Gastroesophageal sphincter (tissue), 4 donors: ENCODE data around the gene RAD51D. TPM values are rescaled to one million over a fixed set of nuclear protein-coding genes. Genes with fewer than 3 reads are reported as not detected.

Experiments
- ATAC-seq: fragments of 150-250 bp; one replicate; pipeline ENCODE4 v1.9.1; 2016; ENCODE audit warnings: mild to moderate bottlenecking, moderate library complexity
- H3K27ac ChIP-seq, 4 donors: fragments of 200-600 bp; sonication (generic) in 3 of 4; 1 replicate in 3 of 4; 2 replicates in 1 of 4; pipeline ENCODE4 v1.5.1; 2016 to 2019
- H3K27me3 ChIP-seq: fragments of 200-600 bp; sonication (generic); one replicate; pipeline ENCODE4 v1.5.1; 2019
- H3K36me3 ChIP-seq, 2 donors: fragments of 200-600 bp; sonication (generic); one replicate each; pipeline ENCODE4 v1.5.1; 2019; ENCODE audit warnings: control low read depth in 1 of 2
- H3K4me1 ChIP-seq, 3 donors: fragments of 200-600 bp; sonication (generic); 1 replicate in 2 of 3; 2 replicates in 1 of 3; pipeline ENCODE4 v1.5.1; 2016 to 2019; ENCODE audit warnings: control low read depth in 2 of 3
- H3K4me3 ChIP-seq, 2 donors: fragments of 200-600 bp; sonication (generic); one replicate each; pipeline ENCODE4 v1.5.1; 2019; ENCODE audit warnings: mild to moderate bottlenecking in 1 of 2, moderate library complexity in 1 of 2
- H3K9me3 ChIP-seq, 3 donors: fragments of 200-600 bp; sonication (generic); one replicate each; pipeline ENCODE4 v1.5.1; 2017 to 2019; ENCODE audit warnings: control low read depth in 2 of 3
- EP300 ChIP-seq: sonication (generic); formaldehyde crosslinking; IDR thresholded peaks from one replicate; pipeline ENCODE4 v1.6.1; 2017; ENCODE audit warnings: antibody characterized with exemption, mild to moderate bottlenecking
- POLR2A ChIP-seq, 2 donors: fragments of 450-650 bp; IDR thresholded peaks; one replicate each; pipeline ENCODE4 v1.6.1; 2017; ENCODE audit warnings: antibody characterized with exemption in 2 of 2, mild to moderate bottlenecking in 2 of 2, moderate library complexity in 1 of 2
- POLR2AphosphoS5 ChIP-seq: sonication (generic); formaldehyde crosslinking; IDR thresholded peaks from one replicate; pipeline ENCODE4 v1.6.1; 2017; ENCODE audit warnings: antibody characterized with exemption
- WGBS, 2 donors: methylation state at CpG; one replicate each; pipeline ENCODE4 v1.1.5; 2018; ENCODE audit warnings: low coverage in 1 of 2; 5-methylcytosine and 5-hydroxymethylcytosine counted together
- total RNA-seq, 4 donors: library from RNA; depleted of rRNA; stranded (reverse); fragments of >200 nt; gene quantifications; one replicate each; pipeline ENCODE4 v1.1.0, GENCODE V29; 2016
- TF ChIP-seq, protein P1 (sequence below), 4 experiments: fragments of 200-600 bp in 2 of 4; fragments of 450-650 bp in 2 of 4; sonication (generic) in 1 of 4; IDR thresholded peaks; one replicate each; pipeline ENCODE4 v1.5.1; 2017 to 2019; ENCODE audit warnings: antibody characterized with exemption in 4 of 4, mild to moderate bottlenecking in 2 of 4, moderate library complexity in 2 of 4

Gene RAD51D
- total RNA-seq, 4 donors from 2014 or later = 5.1 to 11.1 (median 9.1) TPM

DNA sequence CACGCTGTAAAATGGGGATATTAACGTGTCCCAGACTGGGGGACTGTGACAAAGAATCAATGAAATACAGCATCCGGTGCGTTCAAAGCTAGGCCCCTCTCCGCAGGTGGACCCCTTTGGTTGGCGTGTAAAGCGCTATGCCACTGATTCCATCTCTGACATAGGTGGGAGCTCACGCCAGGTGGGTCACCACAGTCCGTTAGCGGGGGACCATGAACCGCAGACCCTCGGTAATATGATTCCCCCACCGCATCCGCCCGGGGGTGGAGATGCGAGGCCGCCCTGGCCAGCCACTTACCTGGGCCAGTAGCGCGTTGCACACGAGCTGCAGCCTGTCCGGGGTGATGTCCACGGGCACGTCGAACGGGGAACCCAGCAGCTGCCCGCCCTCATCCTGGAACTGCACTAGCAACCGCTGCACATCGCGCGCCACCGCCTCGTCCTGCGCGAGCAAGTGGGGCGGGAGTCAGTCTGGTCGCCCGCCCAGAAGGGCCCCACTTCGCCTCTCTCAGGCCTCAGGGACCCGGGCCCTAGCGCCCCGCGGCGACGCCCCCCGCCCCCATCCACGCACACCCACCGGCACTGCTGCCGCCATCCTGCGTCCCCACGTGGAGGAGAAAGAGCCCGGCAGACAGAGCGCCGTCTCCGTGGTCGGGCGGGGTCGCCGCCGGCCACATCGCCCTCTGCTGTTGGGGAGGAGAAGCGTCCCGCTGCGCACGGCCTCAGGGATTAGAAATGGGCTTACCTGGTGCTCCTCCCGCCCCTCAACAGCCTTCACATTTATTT is 22.2 kb upstream of the RAD51D start, which contains the start of gene NLE1:
NLE1 (minus strand) TSS at position 623 of the 786 bp plus-strand sequence; CDS start at position 595, 28 bp downstream.
- peaks cover 0 to 31% of the 10 kb centered on the region in 2 donors for H3K36me3 ChIP-seq
- peak; percentile 60 for TF ChIP-seq POLR2AphosphoS5
- no peak for TF ChIP-seq EP300
- peak in 1 of 2 donors; percentile 16 for TF ChIP-seq POLR2A (IDR thresholded peaks at IDR 0.05)
- TF ChIP-seq, protein P1, sequence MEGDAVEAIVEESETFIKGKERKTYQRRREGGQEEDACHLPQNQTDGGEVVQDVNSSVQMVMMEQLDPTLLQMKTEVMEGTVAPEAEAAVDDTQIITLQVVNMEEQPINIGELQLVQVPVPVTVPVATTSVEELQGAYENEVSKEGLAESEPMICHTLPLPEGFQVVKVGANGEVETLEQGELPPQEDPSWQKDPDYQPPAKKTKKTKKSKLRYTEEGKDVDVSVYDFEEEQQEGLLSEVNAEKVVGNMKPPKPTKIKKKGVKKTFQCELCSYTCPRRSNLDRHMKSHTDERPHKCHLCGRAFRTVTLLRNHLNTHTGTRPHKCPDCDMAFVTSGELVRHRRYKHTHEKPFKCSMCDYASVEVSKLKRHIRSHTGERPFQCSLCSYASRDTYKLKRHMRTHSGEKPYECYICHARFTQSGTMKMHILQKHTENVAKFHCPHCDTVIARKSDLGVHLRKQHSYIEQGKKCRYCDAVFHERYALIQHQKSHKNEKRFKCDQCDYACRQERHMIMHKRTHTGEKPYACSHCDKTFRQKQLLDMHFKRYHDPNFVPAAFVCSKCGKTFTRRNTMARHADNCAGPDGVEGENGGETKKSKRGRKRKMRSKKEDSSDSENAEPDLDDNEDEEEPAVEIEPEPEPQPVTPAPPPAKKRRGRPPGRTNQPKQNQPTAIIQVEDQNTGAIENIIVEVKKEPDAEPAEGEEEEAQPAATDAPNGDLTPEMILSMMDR (IDR thresholded peaks at IDR 0.05) = peak in 3 of 4 experiments; percentile 87 to 99 (median 88)
- H3K27ac ChIP-seq = peak within 1 kb of the TSS in 2 of 4 donors; percentile 27 to 69
- H3K9me3 ChIP-seq = no peaks in the 10 kb centered on the region
- ATAC-seq = peak; percentile 87
- H3K4me1 ChIP-seq = peaks cover 0 to 22% (median 3%) of the 10 kb centered on the region in 3 donors
- H3K4me3 ChIP-seq = peak within 1 kb of the TSS; percentile 85 to 92
- WGBS, 2 donors = 0 to 4% methylated on average over 1 to 6 of the region's 65 CpGs
- H3K27me3 ChIP-seq = no peaks in the 10 kb centered on the region

DNA sequence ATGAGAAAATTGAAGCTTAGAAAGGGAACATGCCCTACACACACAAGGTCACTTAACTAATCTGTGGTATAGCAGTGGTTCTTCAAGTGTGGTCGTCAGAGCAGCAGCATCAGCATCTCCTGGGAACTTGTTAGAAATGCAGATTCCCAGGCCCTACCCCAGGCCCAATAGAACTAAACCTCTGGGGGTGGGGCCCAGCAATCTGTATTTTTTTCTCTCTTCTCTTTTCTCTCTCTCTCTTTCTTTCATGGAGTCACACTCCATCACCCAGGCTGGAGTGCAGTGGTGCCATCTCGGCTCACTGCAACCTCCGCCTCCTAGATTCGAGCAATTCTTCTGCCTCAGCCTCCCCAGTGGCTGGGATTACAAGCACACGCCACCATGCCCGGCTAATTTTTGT is 18.6 kb upstream of the RAD51D start:
- 93 to 97% methylated on average over 4 to 5 of the region's 6 CpGs for WGBS, 2 donors
- Histone ChIP-seq H3K36me3 (peaks cover 0 to 67% of the 10 kb centered on the region in 2 donors), H3K4me1 (peaks cover 0 to 22% (median 3%) of the 10 kb centered on the region in 3 donors), H3K27ac (no peak overlapping the region), H3K4me3 (no peak overlapping the region), H3K9me3 (no peaks in the 10 kb centered on the region), H3K27me3 (no peaks in the 10 kb centered on the region)
- no peak for ATAC-seq
- TF ChIP-seq, protein P1 (IDR thresholded peaks at IDR 0.05) = no peak
- TF ChIP-seq POLR2AphosphoS5 (no peak), EP300 (no peak), POLR2A (IDR thresholded peaks at IDR 0.05) (no peak)

DNA sequence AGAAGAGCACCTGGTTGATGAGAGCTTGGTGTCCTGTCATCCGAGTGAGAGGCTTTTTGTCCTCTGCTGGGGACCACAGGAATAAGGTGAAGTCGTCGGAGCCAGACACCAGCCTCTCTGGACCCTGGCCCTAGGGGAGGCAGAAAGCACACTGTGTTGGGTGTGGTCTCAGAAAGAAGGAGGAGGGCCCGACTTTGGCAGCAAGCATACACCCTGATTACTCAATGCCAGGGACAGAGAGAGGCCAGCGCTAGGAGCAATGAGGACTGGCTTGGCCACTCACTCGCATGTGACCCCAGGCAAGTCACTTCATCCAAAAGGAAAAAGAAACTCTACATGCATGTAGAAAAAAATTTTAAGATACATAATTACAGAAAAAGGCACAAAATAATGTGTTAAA is 15.7 kb upstream of the RAD51D start:
- Histone ChIP-seq H3K36me3 (peaks cover 0 to 95% of the 10 kb centered on the region in 2 donors), H3K27me3 (no peaks in the 10 kb centered on the region), H3K4me3 (no peak overlapping the region), H3K4me1 (peaks cover 0 to 2% (median 0%) of the 10 kb centered on the region in 3 donors), H3K27ac (no peak overlapping the region), H3K9me3 (no peaks in the 10 kb centered on the region)
- TF ChIP-seq EP300 (no peak), POLR2A (IDR thresholded peaks at IDR 0.05) (no peak), POLR2AphosphoS5 (no peak)
- TF ChIP-seq, protein P1 (IDR thresholded peaks at IDR 0.05) = no peak
- ATAC-seq = peak; percentile 51
- WGBS, 2 donors = 89 to 100% methylated on average over 1 to 3 of the region's 6 CpGs

DNA sequence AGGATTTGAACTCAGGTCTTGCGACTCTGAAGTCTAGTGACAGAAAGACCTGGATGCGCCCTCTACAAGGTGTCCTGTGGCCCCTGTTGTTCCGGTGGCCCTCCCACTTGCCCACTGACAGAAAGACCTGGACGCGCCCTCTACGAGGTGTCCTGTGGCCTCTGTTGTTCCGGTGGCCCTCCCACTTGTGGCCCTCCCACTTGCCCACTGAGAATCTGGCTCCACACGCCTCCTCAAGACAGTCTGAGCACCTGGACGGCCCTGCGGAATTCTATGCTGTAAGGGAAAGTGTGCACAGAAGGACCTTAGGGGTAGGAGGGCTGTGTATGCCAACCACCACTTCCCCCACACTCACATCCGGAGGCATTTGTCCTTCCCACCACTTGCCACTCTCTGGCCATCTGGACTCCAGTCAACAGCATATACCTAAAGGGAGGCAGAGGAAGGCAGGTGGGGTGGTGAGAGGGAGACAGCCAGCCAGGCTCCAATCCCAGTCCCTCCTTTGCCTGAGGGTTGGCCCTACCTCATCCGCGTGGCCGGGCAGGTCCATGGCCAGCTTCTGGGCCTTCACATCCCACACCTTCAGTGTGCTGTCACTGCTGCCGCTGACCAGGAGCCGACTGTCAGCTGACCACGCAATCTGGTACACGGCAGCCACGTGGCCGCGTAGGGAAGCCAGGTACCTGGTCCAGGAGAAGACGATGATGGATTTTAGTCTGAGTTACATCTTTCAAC is 13.3 kb upstream of the RAD51D start:
- ATAC-seq = no peak
- H3K4me1 ChIP-seq = no peaks in the 10 kb centered on the region
- H3K27ac ChIP-seq = no peak overlapping the region
- no peak overlapping the region for H3K4me3 ChIP-seq
- WGBS, 2 donors = 80 to 100% methylated on average over 1 to 5 of the region's 22 CpGs
- no peaks in the 10 kb centered on the region for H3K9me3 ChIP-seq
- H3K36me3 ChIP-seq = peaks cover 0 to 75% of the 10 kb centered on the region in 2 donors
- TF ChIP-seq POLR2AphosphoS5 = no peak
- TF ChIP-seq EP300 = no peak
- TF ChIP-seq, protein P1 (IDR thresholded peaks at IDR 0.05) = no peak
- TF ChIP-seq POLR2A (IDR thresholded peaks at IDR 0.05) = no peak
- H3K27me3 ChIP-seq = no peaks in the 10 kb centered on the region
